GM18951 (cell line): ENCODE data around the gene GSPT1.

ENCODE experiments used
- POLR2A ChIP-seq: IDR thresholded peaks from 4 replicates; pipeline ENCODE4 v1.6.1; 2011; ENCODE audit warnings: mild to moderate bottlenecking; ENCODE audit not compliant: insufficient read length, insufficient read depth; ENCODE audit errors: extremely low read depth
- in situ Hi-C: fragments of 300-500 bp; cut with MboI; formaldehyde crosslinking; loops from one replicate; pipeline ENCODE4 v1.12.0; 2022; ENCODE audit warnings: low sequenced_read_pairs, mixed read lengths, inconsistent platforms; ENCODE audit not compliant: unreplicated experiment

Gene GSPT1

DNA sequence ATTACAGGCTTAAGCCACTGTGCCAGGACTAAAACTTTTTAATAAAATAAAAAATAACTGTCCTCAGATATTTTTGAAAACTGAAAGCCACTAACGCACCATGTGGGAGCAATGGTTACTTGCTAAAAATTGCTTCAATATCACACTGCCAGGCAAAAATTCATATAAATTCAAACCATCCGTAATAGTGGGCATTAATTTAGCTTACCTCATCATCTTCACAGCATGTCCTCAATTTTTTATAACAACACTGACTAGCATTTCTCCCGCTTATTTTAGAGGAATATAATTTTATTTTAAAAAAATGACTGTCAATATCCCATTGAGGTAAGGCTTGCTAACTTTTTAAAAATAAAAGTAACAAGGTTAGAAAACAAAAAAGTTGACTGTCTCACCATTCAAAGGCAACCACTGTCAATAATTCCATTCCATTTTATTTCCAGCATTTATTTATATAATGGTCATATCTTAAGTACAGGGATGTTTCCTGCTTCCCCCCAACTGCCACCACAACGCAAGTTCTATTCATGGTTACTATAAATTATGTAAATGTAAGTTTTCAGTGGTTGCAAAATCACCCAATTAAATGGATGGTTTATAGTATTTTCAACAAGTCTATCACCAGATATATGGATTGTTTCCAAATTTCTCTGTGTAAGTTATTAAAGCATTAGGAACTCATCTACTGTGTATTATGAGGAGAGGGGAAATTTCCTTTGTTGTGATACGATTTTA, 25.4 kb downstream of the GSPT1 start:
- in situ Hi-C loops, result no loop called here
- TF ChIP-seq POLR2A, result no peak

DNA sequence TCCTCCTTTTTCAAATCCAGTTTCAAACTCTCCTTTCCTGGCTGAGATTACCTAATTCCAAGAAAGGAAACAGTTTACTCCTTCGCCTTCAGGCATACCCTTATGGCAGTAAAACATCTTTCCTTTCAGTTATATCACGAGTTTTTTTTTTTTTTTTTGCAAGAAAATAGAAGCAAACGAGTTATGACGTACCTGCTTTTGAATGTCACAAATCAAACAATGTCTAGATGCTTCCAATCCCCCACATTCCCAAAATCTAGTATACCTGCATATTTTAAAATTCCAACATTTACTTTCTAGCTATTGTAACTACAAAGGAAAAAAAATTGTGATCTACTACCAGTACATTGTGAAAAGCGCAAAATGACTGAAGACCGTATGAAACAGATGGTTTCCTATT, 28.9 kb downstream of the GSPT1 start:
- TF ChIP-seq POLR2A, result no peak
- in situ Hi-C loops, result no loop called here

DNA sequence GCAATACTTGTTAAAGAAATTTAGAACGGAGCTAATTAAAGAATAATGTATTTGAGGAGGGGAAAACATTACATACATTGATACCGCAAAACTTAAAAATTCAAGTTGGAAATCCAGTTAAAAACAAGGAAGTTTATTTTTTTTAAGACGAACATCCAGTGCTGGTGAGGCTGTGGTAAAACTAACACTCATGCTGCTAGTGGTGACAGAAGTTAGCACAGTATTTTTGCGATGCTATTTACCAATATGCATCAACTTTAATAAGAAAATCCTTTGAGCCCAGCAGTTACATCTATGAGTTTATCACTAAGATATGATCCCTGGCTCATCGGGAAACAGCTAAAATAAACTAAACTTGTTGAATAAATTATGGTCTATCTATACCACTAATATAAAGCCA, 31.7 kb downstream of the GSPT1 start:
- TF ChIP-seq POLR2A, result no peak
- in situ Hi-C loops, result no loop called here

DNA sequence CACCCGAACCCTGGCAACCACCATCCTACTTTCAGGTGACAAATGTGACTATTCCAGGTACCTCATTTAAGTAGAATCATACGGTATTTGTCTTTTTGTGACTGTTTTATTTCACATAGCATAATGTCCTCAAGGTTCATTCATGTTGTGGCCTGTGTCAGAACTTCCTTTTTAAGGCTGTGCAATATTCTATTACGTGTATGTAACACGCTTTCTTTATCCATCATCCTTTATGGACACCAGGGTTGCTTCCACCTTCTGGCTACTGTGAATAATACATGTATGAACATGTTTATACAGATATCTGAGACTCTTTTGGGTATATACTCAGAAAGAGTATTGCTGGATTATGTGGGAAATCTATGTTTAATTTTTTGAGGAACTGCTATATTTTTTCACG, 35.7 kb downstream of the GSPT1 start:
- TF ChIP-seq POLR2A, result no peak
- in situ Hi-C loops, result no loop called here

DNA sequence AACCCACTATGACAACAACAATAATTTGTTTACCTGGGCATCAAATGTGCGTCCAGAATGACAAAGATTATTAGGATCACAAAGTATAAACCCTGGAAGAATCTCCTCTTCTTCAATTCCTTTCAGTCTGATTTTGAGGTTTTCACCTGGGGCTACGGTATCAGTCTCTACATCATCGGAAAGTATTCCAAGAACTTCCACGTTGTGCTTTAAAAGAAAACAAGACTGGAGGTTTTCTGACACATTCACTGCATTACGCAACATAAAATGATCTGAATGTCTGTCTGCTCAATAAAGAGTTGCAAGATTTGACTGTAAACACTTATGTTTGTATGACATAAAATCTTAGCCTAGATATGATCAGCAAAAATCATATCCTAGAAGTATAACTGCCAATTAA, 38.4 kb downstream of the GSPT1 start:
- in situ Hi-C loops, result no loop called here
- TF ChIP-seq POLR2A, result no peak

DNA sequence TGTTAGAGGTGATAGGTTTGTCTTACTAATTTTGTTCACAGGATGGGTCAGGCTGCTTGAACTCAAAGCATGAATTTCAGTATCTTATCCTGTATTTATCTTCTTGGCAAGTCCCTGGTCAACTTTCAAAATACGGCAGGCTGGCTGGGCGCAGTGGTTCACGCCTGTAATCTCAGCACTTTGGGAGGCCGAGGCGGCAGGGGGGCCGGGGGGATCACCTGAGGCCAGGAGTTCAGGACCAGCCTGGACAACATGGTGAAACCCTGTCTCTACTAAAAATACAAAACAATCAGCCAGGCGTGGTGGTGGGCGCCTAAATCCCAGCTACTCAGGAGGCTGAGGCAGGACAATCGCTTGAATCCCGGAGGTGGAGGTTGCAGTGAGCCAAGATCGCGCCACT, 39.5 kb downstream of the GSPT1 start:
- TF ChIP-seq POLR2A, result no peak
- in situ Hi-C loops, result no loop called here

DNA sequence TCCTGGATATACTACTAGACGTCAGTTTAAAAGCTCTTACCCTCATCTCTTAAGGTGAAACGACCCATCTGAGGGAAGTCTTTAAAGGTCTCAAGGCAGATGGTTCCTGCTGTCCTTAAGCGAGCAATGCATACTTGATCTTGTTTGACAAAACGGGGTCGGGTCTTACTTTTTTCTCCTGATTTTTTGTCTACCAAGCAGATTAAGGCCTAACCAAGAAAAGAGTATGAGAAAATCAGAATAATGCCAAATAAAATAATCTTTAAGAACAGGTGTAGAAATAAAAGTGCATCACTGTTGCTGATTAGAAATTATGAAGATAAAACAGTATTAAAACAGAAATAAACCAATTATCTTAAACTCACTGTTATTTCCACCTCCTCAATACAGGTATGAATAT, 40.0 kb downstream of the GSPT1 start:
- in situ Hi-C loops, result no loop called here
- no peak for TF ChIP-seq POLR2A

DNA sequence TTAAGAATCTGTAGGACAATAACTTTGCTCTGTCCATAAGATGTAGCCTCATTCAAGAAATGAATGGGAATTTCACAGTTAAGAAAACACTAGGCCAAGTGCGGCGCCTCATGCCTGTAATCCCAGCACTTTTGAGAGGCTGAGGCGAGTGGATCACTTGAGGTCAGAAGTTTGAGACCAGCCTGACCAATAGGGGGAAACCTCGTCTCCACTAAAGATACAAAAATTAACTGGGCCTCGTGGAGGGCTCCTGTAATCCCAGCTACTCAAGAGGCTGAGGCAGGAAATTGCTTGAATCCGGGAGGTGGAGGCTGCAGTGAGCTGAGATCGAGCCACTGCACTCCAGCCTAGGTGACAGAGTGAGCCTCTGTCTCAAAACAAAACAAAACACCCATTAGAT, 44.6 kb downstream of the GSPT1 start:
- in situ Hi-C loops, result no loop called here
- TF ChIP-seq POLR2A, result no peak

DNA sequence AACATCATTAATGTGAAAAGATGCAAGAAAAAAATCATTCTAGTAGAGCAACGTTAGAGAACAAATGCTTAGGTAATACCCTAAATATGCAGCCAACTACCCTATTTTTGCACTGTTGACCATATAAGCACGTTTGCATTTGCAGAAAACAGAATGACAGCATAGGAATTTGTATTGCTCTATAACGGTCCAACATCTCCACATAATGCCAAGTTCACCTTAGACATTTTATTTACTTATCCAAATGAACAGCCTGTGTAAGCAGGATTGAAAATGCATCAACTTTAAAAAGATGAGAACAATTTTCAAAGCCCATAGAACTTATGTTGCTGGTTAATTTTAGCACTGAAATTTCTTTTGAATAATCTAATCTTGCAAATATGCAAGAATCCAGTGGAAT, 45.4 kb downstream of the GSPT1 start:
- in situ Hi-C loops, result no loop called here
- no peak for TF ChIP-seq POLR2A

DNA sequence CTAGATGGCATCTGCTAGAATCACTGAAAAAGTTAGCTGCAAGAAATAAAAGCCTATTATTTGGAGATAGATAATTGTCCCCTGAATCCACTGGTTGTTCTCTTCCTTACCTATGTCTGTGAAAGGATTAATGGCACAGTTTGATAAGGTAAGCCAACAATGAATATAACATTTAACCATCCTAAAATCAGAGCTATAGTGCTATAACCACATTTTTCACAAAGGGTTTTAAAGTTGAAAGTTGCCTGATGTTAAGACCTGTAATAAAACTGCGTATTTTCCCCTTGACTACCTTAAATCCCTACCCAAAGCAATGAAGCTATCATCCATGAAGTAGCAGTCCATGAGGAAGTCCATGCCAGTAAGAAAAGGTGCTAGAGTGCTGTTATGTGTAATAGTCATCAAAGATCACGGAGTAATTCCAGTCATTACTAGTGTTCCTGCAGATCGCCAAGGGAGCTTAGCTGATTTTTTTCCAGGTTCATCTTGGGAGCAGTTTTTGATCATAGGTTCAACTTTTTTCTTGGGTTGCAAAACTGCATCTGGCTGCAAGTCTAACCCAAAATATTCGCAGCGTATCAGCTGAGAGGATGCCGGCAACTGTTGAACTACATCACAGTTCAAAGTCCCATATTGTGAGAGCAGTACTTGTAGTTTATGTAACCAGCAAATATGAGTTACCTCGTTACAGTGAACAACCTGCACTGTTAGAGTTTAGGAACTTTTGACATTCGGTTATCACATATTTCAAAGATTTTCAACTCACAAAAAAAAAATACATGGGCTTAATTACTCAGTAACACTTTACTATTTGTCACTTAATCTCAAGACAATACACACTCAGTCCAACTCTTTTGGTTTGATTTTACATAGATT, 46.2 kb downstream of the GSPT1 start:
- in situ Hi-C loops, result no loop called here
- TF ChIP-seq POLR2A, result no peak

DNA sequence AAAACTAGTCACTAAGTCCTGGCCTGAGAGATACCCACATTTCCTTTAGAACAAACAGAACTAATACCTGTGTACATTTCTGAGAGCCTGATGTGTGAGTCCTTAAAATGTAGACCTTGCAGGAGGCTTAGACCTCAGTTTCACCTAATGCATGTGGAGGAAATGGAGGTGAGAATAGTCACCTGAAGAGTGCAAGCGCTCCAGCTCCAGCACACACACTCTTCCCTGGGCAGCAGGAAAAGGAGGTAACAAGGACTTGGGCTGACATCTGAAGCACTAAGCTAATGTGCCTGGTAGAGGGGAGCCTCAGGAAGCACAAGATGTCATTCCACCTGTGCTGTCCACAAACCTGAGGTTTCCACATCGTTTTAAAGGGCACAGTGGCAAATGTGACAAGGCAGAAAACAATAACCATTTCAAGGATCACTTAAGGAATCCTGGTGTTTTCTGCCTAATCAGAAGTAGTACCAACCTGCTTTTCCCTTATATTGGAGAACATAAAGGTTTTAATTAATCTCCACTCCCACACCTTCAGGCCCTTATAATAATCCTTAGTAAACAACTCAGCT, 47.3 kb downstream of the GSPT1 start:
- in situ Hi-C loops, result no loop called here
- no peak for TF ChIP-seq POLR2A

DNA sequence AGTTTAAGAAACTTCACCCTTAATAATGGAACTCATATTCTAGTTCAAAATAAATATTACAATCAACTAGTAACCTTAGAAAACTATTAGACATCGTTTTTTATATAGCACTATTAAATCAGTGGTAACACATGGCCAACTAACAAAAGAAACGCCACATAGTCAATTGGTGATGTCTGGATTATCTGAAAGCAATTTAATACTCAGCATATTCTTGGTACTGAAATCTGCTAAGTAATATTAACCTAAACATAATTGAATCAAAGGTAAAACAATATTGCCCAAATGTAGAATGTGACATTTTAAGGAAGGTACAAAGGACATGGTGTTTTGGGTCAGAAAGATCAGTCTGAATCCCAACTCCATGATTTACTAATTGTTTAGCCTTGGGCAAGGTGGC, 53.3 kb downstream of the GSPT1 start:
- TF ChIP-seq POLR2A, result no peak
- in situ Hi-C loops, result no loop called here

DNA sequence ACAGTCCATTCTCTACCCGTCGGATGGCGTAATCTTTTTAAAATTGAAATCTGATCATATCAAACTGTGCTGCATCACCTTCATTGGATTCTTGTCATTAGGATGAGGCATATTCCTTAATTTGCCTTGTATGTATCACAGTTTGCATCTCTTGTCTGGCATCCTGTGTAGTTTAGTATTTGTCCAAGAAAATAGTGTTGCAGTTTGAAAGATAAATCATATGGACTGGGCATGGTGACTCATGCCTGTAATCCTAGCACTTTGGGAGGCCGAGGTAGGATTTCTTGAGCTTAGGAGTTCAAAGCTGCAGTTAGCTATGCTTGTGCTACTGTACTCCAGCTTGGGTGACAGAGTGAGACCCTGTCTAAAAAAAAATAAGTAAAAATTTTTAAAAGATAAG, 58.6 kb downstream of the GSPT1 start:
- in situ Hi-C loops, result no loop called here
- TF ChIP-seq POLR2A, result no peak
